Measurements from ENCODE around the gene PSG3.
"Not testable (repeated sequence)": the region's sequence is repeated elsewhere in the genome, so short reads cannot be mapped to it uniquely, and the experiment has no call there.

PSG3 gene

DNA sequence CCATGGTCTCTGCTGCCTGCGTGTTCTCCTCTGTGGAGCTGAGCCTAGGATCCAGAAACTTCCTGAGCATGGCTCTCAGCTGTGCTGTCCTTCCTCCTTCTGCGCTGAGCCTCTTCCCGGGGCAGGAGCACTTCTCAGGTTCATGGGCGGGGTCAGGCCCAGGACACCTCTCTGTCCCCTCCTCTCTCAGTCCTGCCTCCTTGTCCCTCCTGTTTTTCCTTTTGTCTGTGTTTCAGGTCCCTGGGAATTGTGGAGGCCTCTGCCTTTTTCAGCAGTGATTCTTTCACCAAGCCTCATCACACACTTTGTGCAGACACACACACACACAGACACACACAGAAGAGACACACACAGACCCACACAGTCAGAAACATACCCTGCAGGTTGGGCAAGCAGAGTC is at the start of gene PSG3:
Gene PSG3 (minus strand): TSS at position 101 of the 400 bp plus-strand sequence. CDS start 97 bp downstream, at position 4.
- not testable (repeated sequence) for DNase-seq (ENCODE audit: low spot score)

DNA sequence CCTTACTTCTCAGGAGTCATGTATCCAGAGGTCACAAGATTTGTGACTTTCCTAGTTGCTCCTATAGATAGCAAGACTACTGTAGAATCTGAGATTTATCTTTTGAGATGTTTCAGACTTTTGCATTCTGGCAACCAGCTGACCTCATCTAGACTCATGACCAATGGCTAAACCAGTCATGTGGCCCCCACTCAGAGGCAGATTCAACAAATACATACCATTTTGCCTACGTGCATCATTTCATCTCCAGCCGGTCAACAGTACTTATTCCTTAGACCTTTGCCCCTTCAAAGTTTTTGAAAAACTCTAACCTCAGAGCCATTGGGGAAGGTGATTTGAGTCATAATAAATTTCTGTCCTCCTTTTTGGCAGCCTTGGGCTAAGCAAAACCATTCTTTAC is 48.5 kb upstream of the PSG3 start:
- DNase-seq (ENCODE audit: low spot score): not testable (repeated sequence)

GRCh38 chr19:42787766-42788165 is 47.5 kb upstream of the PSG3 start:
- DNase-seq (ENCODE audit: low spot score): not testable (repeated sequence)

DNA sequence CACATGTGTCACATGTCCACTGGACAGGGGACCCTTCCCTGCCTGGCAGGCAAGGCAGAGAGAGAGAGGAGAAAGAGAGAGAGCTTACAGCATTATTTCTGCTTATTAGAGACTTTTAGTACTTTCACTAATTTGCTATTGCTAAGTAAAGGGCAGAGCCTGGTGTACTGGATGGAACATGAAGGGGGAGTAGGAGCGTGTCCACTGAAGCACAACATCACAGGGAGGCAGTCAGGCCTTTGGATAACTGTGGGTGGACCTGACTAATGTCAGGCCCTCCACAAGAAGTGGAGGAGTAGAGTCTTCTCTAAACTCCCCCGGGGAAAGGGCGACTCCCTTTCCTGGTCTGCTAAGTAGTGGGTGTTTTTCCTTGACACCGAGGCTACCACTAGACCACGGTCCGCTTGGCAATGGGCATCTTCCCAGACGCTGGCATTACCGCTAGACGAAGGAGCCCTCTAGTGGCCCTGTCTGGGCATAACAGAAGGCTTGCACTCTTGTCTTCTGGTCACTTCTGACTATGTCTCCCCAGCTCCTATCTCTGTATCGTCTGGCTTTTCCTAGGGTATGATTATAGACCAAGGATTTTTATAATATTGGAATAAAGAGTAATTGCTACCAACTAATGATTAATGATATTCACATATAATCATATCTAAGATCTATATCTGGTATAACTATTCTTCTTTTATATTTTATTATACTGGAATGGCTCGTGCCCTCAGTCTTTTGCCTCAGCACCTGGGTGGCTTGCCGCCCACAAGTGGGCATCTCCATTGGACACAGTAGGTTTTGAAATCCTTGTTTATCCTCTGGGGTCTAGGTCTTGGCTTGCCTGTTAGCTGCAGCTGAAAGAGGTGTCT is 36.7 kb upstream of the PSG3 start:
- DNase-seq (ENCODE audit: low spot score): peak; percentile 9

- not testable (repeated sequence) for DNase-seq (ENCODE audit: low spot score)
Measured at GRCh38 chr19:42774510-42775158, 34.4 kb upstream of the PSG3 start.

- not testable (repeated sequence) for DNase-seq (ENCODE audit: low spot score)
Measured at GRCh38 chr19:42767319-42767718, 27.0 kb upstream of the PSG3 start.

GRCh38 chr19:42766871-42767270 is 26.6 kb upstream of the PSG3 start:
- DNase-seq (ENCODE audit: low spot score): not testable (repeated sequence)

DNA sequence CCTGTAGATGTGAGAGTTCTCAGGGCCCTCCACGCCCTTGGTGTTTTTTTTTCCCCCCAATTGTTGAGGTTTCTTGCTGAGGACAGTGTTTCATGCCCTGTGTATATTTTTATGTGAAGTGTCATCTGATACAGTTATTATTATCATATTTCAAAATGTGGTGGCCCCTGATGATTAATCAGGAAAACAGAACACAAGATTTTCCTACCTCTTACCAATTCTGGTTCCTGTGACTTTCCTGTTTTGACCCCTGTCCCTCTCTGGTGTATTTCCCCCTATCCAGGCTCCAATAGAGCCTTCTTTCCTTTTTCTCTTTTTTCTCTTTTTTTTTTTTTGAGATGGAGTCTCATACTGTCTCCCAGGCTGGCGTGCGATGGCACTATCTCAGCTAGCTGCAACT is 24.6 kb upstream of the PSG3 start:
- no peak for DNase-seq (ENCODE audit: low spot score)

DNA sequence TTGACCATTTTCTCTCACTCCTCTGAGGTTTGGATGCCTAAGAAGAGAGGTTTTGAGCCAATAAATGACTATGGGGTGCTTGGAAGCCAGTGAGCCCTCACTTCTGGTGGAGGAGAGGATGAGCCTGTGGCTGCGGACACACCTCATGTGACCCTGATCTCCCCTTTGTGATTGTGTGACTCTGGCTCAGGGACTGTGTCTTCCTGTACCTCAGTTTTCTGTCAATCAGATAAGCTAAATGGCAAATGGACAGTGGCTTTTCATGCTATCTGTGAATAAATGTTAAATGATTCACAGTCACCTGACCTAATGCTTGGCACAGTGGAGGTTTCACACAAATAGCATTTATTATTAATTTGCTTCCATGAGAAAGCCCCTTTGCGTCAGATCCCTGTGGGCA is 22.5 kb upstream of the PSG3 start:
- no peak for DNase-seq (ENCODE audit: low spot score)

DNA sequence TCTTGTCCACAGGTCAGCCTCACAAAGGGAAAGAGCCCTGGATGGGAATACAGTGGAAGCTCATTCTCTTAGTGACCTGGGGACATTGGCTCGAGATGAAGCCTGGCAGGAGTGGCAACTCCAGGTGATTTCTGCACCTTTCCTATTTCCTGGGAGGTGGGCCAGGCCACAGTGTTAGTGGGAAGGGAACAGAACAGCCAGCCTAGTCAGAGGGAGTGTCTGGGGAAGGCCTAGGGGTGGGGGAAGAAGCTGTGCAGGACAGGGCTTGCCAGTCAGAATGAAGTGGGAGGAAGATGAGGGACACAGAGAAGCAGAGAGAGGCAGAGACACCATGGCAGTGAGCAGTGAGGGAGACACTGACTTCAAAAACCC is 21.6 kb upstream of the PSG3 start:
- not testable (repeated sequence) for DNase-seq (ENCODE audit: low spot score)

- peak; percentile 61 for DNase-seq (ENCODE audit: low spot score)
Measured at GRCh38 chr19:42760954-42761923, 21.0 kb upstream of the PSG3 start.

DNA sequence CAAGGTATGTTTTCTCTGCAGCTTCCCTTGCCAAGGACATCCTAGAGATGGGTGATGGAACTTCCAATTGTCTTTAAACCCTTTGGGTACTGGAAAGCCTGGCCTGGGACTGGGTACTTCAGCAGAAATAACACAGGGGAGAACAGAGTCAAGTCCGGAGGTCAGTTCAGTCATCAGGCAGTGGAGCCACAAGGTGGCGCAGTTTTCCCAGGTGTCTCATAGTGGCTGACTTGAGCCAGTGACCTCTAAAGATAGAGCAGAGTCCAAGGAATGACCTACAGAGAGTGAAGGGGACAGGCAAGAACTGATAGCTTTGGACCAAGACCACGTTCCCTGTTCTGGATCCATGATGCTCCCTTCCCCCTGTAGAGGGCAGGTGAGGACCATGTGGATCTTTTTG is 18.4 kb upstream of the PSG3 start:
- not testable (repeated sequence) for DNase-seq (ENCODE audit: low spot score)

DNA sequence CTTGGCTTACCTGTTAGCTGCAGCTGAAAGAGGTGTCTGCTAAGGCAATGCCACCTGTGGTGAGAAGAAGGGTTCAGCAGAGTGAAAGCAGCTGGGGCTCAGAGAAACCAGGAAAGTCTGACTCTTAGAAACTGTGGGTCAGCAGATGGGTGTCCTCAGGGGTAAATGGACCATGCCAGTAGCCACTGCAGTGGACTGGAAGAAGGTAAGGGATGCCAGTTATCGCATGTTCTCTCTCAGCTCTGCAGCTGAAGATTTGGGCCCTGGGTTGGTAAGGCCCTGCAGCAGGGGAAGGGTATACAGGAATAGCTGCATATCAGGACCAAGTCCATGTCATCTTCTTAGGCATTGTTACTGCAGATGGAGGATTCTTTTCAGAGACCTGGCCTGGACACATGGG is 12.0 kb upstream of the PSG3 start:
- DNase-seq (ENCODE audit: low spot score): not testable (repeated sequence)

DNA sequence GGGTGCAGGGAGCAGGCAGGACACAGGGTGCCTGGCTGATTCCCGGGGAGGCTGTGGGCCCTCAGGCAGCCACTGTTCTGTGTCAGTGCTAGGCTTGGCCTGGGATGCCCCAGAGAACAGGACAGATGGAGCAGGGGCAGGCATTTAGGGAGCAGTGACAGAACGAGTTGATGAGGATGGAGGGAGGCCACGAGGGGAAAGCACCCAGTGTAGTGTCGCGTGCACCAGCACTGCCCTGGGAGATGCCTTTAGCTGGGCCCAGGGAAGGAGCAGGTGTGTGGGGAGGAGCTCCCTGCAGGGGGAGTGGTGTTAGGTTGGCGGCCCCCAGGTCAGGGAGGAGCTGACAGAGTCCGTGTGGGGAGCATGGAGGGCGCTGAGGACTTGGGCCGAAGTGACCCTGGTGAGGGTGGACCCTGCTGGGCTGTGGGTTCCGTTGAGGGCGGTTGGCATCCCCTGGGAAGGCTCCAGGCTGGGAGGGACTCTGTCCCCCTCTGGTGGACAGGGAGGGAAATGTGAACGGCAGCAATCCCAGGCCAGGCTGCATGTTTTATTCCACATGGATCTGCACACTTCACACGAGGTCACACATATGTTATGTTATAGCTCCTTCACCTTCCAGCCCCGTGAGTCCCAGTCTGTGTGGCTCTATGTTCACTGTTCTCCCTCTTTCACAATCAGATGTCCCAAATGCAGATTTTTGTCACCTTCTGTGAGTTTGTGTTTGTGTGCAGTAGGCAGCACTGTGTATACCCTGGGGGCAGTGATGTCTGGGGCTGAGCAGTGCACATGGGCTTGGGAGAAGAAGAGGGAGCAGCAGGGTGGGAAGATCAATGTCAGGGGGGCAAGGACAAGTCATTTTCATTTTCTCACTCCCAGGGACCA is 1.7 kb upstream of the PSG3 start:
- DNase-seq (ENCODE audit: low spot score): not testable (repeated sequence)

DNA sequence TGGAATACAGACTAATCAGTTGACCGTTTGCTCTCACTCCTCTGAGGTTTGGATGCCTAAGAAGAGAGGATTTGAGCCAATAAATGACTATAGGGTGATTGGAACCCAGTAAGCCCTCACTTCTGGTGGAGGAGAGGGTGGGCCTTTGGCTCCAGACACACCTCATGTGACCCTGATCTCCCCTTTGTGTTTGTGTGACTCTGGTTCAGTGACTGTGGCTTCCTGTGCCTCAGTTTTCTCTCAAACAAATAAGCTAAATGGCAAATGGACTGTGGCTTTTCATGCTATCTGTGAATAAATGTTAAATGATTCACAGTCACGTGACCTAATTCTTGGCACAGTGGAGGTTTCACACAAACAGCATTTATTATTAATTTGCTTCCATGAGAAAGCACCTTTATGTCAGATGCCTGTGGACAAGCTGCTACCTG is 2.7 kb downstream of the PSG3 start:
- peak; percentile 10 for DNase-seq (ENCODE audit: low spot score)

GRCh38 chr19:42728341-42728740 is 11.9 kb downstream of the PSG3 start:
- DNase-seq (ENCODE audit: low spot score): not testable (repeated sequence)

- DNase-seq (ENCODE audit: low spot score): not testable (repeated sequence)
Measured at GRCh38 chr19:42714000-42714399, 26.3 kb downstream of the PSG3 start.

GRCh38 chr19:42712753-42713152 is 27.5 kb downstream of the PSG3 start:
- not testable (repeated sequence) for DNase-seq (ENCODE audit: low spot score)

GRCh38 chr19:42710986-42711385 is 29.3 kb downstream of the PSG3 start:
- not testable (repeated sequence) for DNase-seq (ENCODE audit: low spot score)

- peak; percentile 36 for DNase-seq (ENCODE audit: low spot score)
Measured at GRCh38 chr19:42697884-42698283, 42.4 kb downstream of the PSG3 start.
